Hematopoietic multipotent progenitor cell (in vitro differentiated cells): ENCODE data around the gene ACOX2. TPM values are rescaled to one million over a fixed set of nuclear protein-coding genes. Genes with fewer than 3 reads are reported as not detected.
A peak's percentile ranks its signal among the peaks of the same experiment; 100 is the strongest.

Source experiments
- DNase-seq, 3 donors: peaks; one replicate each; pipeline ENCODE4 v3.0.0-alpha.2; 2011 to 2015; ENCODE audit warnings: low read depth in 2 of 3, low spot score in 2 of 3
- total RNA-seq: library from RNA; depleted of rRNA; stranded (reverse); fragments of >200 nt; gene quantifications from one replicate; pipeline ENCODE4 v1.2.3, GENCODE V29; 2012

The ACOX2 gene
- total RNA-seq, result 5.7 TPM

GRCh38 chr3:58536501-58537411 is at the start of gene ACOX2:
TSS of gene ACOX2 (minus strand) at chr3:58537190. CDS start at chr3:58535106, 2,084 bp downstream.
- DNase-seq, result peak in 1 of 3 donors; percentile 27

GRCh38 chr3:58585994-58586393 is 49.0 kb upstream of the ACOX2 start:
- DNase-seq, result no peak

- DNase-seq, result peak in 2 of 3 donors; percentile 53 to 73
These were observed 48.2 kb upstream of the ACOX2 start for GRCh38 chr3:58585005-58585786.

GRCh38 chr3:58584690-58585004 is 47.7 kb upstream of the ACOX2 start:
- peak in 2 of 3 donors; percentile 12 to 40 for DNase-seq

- peak in 2 of 3 donors; percentile 28 to 59 for DNase-seq
These were observed 44.5 kb upstream of the ACOX2 start for GRCh38 chr3:58581328-58582091.

- DNase-seq, result no peak
These were observed 43.9 kb upstream of the ACOX2 start for GRCh38 chr3:58580826-58581327.

GRCh38 chr3:58578873-58579272 is 41.9 kb upstream of the ACOX2 start:
- no peak for DNase-seq

GRCh38 chr3:58577269-58577821 is 40.4 kb upstream of the ACOX2 start, which contains the start of gene FAM107A:
TSS of gene FAM107A (minus strand) at chr3:58577391. CDS start at chr3:58569860, 7,531 bp downstream.
- no peak for DNase-seq

- no peak for DNase-seq
These were observed 39.7 kb upstream of the ACOX2 start for GRCh38 chr3:58576716-58577115.

- DNase-seq, result no peak
These were observed 39.1 kb upstream of the ACOX2 start for GRCh38 chr3:58575971-58576652.

GRCh38 chr3:58574682-58575081 is 37.7 kb upstream of the ACOX2 start:
- DNase-seq, result no peak

- DNase-seq, result no peak
These were observed 37.1 kb upstream of the ACOX2 start for GRCh38 chr3:58574106-58574505.

- no peak for DNase-seq
These were observed 36.6 kb upstream of the ACOX2 start for GRCh38 chr3:58573640-58574039.

- no peak for DNase-seq
These were observed 35.7 kb upstream of the ACOX2 start for GRCh38 chr3:58572634-58573230.

- DNase-seq, result no peak
These were observed 35.1 kb upstream of the ACOX2 start for GRCh38 chr3:58572013-58572633.

- no peak for DNase-seq
These were observed 33.9 kb upstream of the ACOX2 start for GRCh38 chr3:58570851-58571250.

GRCh38 chr3:58569287-58570001 is 32.5 kb upstream of the ACOX2 start:
- no peak for DNase-seq

GRCh38 chr3:58568572-58569286 is 31.7 kb upstream of the ACOX2 start:
- peak; percentile 45 to 62 (median 50) for DNase-seq
